Renal cortex interstitium (tissue), 15 donors: ENCODE results near the gene ADRA2C. TPM values are rescaled to one million over a fixed set of nuclear protein-coding genes. Genes with fewer than 3 reads are reported as not detected.
A peak's percentile ranks its signal among the peaks of the same experiment; 100 is the strongest.

Source experiments
- DNase-seq, 11 donors: peaks; one replicate each; pipeline ENCODE4 v3.0.0-alpha.2; 2013; ENCODE audit warnings: low read depth in 9 of 11, low spot score in 4 of 11; ENCODE audit errors: extremely low read depth in 1 of 11
- long read RNA-seq, 16 experiments: transcript quantifications; one replicate each; lab custom pipeline, GENCODE V29; 2026
- polyA plus RNA-seq, 3 donors: library from polyadenylated mRNA; unstranded; fragments of 120-200 nt; gene quantifications; one replicate each; pipeline ENCODE4 v1.2.1, GENCODE V29; 2013; ENCODE audit not compliant: insufficient read length in 3 of 3

ADRA2C gene
- 10 to 100 TPM in 1 of 3 donors, 1 to 10 TPM in 2; 6.8 to 16.4 (median 9.2) TPM for polyA plus RNA-seq
- long read RNA-seq, donor 1, transcript ADRA2C-201 (1 exons, 2,129 nt): major isoform, 10 of 10 reads
- long read RNA-seq, donor 1, partial matches to known transcripts: 0 of 10 reads
- long read RNA-seq, donor 1, other reads (novel, unspliced or antisense): 0 of 10 reads
- long read RNA-seq, donor 2, transcript ADRA2C-201 (1 exons, 2,129 nt): major isoform, 12 of 12 reads
- long read RNA-seq, donor 2, partial matches to known transcripts: 0 of 12 reads
- long read RNA-seq, donor 2, other reads (novel, unspliced or antisense): 0 of 12 reads
- long read RNA-seq, donor 3, transcript ADRA2C-201 (1 exons, 2,129 nt): major isoform, 17 of 17 reads
- long read RNA-seq, donor 3, partial matches to known transcripts: 0 of 17 reads
- long read RNA-seq, donor 3, other reads (novel, unspliced or antisense): 0 of 17 reads
- long read RNA-seq, donor 4, transcript ADRA2C-201 (1 exons, 2,129 nt): major isoform, 13 of 13 reads
- long read RNA-seq, donor 4, partial matches to known transcripts: 0 of 13 reads
- long read RNA-seq, donor 4, other reads (novel, unspliced or antisense): 0 of 13 reads
- long read RNA-seq, donor 5: 0 reads
- long read RNA-seq, donor 6, transcript ADRA2C-201 (1 exons, 2,129 nt): major isoform, 13 of 13 reads
- long read RNA-seq, donor 6, partial matches to known transcripts: 0 of 13 reads
- long read RNA-seq, donor 6, other reads (novel, unspliced or antisense): 0 of 13 reads
- long read RNA-seq, donor 7, transcript ADRA2C-201 (1 exons, 2,129 nt): major isoform, 16 of 16 reads
- long read RNA-seq, donor 7, partial matches to known transcripts: 0 of 16 reads
- long read RNA-seq, donor 7, other reads (novel, unspliced or antisense): 0 of 16 reads
- long read RNA-seq, donor 8: 0 reads
- long read RNA-seq, donor 9, transcript ADRA2C-201 (1 exons, 2,129 nt): major isoform, 9 of 9 reads
- long read RNA-seq, donor 9, partial matches to known transcripts: 0 of 9 reads
- long read RNA-seq, donor 9, other reads (novel, unspliced or antisense): 0 of 9 reads
- long read RNA-seq, donor 10, transcript ADRA2C-201 (1 exons, 2,129 nt): major isoform, 9 of 9 reads
- long read RNA-seq, donor 10, partial matches to known transcripts: 0 of 9 reads
- long read RNA-seq, donor 10, other reads (novel, unspliced or antisense): 0 of 9 reads
- long read RNA-seq, donor 11, partial matches to known transcripts: 0 of 4 reads
- long read RNA-seq, donor 11, other reads (novel, unspliced or antisense): 0 of 4 reads
- long read RNA-seq, donor 12, transcript ADRA2C-201 (1 exons, 2,129 nt): major isoform, 14 of 14 reads
- long read RNA-seq, donor 12, partial matches to known transcripts: 0 of 14 reads
- long read RNA-seq, donor 12, other reads (novel, unspliced or antisense): 0 of 14 reads
- long read RNA-seq, donor 13: 0 reads
- long read RNA-seq, donor 14, transcript ADRA2C-201 (1 exons, 2,129 nt): major isoform, 18 of 18 reads
- long read RNA-seq, donor 14, partial matches to known transcripts: 0 of 18 reads
- long read RNA-seq, donor 14, other reads (novel, unspliced or antisense): 0 of 18 reads
- long read RNA-seq, donor 15, partial matches to known transcripts: 0 of 2 reads
- long read RNA-seq, donor 15, other reads (novel, unspliced or antisense): 0 of 2 reads
- long read RNA-seq, donor 16, transcript ADRA2C-201 (1 exons, 2,129 nt): major isoform, 41 of 41 reads
- long read RNA-seq, donor 16, partial matches to known transcripts: 0 of 41 reads
- long read RNA-seq, donor 16, other reads (novel, unspliced or antisense): 0 of 41 reads

- peak in 1 of 11 donors; percentile 43 for DNase-seq
Measured at GRCh38 chr4:3766036-3766784, at the start of gene ADRA2C. Gene ADRA2C (plus strand): TSS chr4:3766385. CDS start chr4:3766607, 222 bp downstream.

GRCh38 chr4:3716631-3717235 is 49.5 kb upstream of the ADRA2C start:
- DNase-seq: no peak

GRCh38 chr4:3717241-3717640 is 48.9 kb upstream of the ADRA2C start:
- no peak for DNase-seq

DNA sequence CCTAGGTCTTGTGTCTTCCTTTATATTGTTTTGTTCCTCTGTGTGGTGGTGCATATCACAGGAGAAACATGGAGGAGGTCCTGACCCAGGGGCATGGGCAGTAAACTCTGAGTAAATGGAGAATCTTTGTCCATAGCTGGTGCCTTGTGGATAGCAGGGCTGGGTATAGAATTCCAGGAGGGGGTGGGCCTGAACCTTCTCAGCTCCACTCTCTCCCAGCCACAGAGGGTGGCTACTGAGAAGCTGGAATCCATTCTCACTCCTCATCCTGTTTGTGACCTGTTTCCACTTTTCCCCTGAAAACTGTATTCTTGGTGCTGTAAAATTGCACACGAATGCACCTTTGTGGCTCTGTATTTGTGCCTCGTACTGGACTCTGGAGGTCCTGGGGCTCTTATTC is 47.7 kb upstream of the ADRA2C start:
- DNase-seq: no peak

DNA sequence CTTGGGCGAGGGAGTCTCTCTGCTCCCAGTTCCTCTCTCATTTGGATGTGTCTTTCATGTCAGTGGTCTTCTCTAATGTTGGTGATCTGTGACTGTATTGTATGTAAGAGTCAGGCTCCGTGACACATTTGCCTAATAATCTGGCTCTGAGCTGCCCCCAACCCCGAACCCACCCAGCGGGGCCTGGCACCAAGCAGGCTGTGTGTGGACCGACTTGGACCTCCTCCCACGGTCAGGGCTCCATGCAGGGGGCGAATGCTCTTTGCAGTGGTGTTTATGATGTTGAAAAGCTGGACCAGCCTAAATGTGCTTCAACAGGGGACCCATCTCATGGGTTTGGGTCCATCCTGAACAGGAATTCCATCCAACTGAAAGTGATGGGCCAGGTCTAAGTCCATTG is 47.0 kb upstream of the ADRA2C start:
- DNase-seq: no peak

DNA sequence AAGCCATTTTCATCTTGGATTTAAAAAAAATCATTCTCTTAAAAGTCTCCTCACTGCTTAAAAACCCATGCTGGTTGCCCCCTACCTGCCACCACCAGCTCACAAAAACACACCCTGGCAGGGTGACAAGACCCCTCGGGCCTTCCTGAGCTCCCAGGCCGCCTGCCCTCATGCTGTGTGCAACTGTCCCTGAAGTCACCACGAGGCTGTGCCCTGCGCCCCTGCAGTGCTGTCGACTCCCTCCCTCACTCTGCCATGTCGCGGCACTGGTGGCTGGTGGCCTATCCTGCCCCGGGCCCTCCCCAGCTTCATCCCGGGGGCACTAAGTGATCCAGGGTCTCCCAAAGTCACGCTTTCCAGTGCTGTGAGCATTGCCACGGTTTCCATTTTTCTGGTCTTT is 46.3 kb upstream of the ADRA2C start:
- no peak for DNase-seq

GRCh38 chr4:3720466-3720865 is 45.7 kb upstream of the ADRA2C start:
- DNase-seq: no peak

DNA sequence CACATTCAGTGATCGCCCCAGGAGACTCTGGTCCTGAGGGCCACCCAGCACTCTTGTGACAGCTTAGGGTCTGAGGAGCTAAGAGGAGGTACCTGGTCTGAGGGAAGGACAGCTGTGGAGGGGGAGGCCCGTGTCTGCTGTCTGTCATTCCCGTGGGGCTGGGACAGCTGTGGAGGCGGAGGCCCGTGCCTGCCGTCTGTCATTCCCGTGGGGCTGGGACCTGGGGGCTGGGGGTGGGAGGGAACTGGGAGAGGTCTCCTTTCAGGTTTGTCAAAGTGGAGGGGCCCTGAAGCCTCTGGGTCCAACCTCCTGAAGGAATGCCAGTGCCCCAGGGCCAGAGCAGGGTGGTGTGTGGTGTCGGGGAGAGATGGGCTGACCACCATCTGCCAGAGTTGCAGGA is 45.0 kb upstream of the ADRA2C start:
- DNase-seq: no peak

DNA sequence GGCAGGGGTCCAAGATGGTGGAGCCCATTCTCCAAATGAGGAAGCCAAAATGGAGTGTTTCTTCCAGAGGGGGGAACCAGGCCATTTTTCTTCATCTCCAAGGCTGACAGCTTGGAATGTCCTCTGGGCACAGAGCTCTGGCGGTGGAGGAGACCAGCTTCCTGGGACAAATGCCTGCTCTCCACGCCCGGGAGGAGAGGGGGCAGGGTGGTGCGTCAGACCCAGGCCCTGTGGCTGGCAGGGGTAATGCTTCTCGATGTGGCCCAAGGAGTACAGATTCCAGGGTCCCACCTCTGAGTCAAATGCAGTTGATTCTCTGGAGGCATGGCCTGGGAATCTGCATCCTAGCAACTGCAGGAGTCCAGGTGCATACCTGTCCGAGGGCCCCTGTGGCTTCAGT is 44.6 kb upstream of the ADRA2C start:
- no peak for DNase-seq

GRCh38 chr4:3722446-3723231 is 43.5 kb upstream of the ADRA2C start:
- DNase-seq: no peak

DNA sequence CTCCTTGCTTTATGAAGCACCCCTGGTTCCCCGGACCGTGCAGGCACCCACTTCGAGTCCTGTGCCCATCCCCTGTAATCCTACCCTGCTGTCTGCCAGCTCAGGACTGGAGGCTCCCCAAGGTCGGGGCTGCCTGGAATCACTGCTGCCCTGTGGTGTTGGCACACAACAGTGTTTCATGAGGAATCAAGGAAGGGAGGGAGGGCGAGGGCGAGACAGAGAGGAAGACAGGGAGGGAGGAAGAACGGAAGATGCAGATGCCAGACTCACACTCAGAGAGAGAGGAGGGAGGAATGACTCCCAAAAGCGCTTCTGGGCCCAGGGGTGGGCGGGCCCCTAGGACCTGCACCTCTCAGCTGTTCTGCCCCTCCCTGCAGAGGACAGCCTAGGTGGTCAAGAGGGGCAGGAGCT is 42.9 kb upstream of the ADRA2C start:
- DNase-seq: no peak

GRCh38 chr4:3724319-3725231 is 41.6 kb upstream of the ADRA2C start:
- no peak for DNase-seq

GRCh38 chr4:3725936-3726870 is 40.0 kb upstream of the ADRA2C start:
- DNase-seq: no peak

GRCh38 chr4:3727847-3728469 is 38.2 kb upstream of the ADRA2C start:
- no peak for DNase-seq
